Effector CD8-positive, alpha-beta T cell (primary cell): Measurements from ENCODE around the gene ACAD8.

Source experiments
- DNase-seq: peaks from one replicate; lab custom pipeline; 2025; lab: John Stamatoyannopoulos, UW

Gene ACAD8

DNA sequence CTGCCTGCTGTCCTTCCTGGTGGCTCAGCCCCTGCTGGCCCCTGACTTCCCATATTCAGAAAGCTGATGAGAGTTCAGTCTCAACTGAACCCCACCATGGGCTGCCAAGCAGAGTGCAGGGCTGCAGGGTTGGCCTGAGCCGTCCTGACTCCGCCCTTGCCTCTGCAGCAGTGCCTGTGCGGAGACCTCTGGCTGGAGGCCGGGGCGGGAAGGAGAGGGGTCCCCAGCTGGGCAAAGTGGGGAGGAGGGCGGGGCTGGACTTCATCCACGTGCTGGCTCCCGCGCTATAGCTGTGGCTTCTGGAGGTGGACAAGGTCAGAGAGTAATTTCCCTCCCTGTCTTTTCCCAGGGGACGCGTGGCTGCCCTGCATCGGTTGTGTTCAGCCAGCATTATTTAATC is 36.4 kb downstream of the ACAD8 start:
- DNase-seq = no peak

DNA sequence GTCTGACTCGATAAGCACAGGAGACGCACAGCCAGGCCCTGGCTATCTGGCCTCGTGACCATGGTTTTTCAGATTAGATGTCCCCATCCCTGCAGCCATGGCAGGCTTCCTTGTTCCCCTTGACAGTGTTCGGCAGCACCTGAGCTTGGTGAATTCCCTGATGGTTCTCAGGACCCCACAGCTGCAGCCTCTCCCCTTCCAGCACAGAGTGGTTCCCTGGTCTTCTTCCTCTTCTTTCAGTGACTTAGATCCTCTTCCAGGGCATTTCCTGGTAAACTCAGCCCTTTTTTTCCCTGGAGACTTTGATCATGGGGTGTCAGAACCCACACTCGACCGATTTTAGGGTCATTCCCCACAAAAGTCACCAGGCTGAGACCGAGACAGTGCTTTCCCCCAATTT is 37.3 kb downstream of the ACAD8 start:
- DNase-seq = no peak

DNA sequence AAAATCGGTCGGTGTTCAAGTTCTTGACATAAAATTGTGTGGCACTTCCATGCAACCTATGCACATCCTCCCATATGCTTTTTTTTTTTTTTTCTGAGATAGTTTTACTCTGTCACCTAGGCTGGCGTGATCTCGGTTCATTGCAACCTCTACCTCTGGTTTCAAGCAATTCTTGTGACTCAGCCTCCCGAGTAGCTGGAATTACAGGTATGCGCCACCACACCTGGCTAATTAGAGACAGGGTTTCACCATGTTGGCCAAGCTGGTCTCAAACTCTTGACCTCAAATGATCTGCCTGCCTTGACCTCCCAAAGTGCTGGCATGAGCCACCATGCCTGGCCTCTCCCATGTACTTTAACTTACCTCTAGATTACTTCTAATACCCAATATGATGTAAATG is 37.8 kb downstream of the ACAD8 start:
- DNase-seq = no peak

DNA sequence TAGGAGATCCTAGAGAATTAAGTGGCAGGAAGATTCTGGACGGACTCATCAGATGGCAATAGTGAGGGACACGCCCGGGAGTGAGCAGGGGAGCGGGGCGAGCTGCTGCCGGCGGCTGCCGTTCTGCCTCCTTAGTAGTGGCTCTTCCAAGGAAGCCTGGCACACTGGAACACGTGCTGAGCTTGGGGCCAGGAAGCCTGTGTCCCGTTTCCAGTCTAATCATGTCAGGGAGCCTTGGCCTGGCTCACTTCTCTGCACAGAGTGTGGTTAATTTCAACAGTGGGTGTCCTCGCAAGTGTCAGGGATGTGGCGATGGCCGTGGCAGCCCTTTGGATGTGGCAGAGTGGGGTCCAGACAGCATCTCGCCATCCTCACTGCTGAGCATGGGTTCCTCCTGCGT is 39.3 kb downstream of the ACAD8 start:
- DNase-seq = no peak

DNA sequence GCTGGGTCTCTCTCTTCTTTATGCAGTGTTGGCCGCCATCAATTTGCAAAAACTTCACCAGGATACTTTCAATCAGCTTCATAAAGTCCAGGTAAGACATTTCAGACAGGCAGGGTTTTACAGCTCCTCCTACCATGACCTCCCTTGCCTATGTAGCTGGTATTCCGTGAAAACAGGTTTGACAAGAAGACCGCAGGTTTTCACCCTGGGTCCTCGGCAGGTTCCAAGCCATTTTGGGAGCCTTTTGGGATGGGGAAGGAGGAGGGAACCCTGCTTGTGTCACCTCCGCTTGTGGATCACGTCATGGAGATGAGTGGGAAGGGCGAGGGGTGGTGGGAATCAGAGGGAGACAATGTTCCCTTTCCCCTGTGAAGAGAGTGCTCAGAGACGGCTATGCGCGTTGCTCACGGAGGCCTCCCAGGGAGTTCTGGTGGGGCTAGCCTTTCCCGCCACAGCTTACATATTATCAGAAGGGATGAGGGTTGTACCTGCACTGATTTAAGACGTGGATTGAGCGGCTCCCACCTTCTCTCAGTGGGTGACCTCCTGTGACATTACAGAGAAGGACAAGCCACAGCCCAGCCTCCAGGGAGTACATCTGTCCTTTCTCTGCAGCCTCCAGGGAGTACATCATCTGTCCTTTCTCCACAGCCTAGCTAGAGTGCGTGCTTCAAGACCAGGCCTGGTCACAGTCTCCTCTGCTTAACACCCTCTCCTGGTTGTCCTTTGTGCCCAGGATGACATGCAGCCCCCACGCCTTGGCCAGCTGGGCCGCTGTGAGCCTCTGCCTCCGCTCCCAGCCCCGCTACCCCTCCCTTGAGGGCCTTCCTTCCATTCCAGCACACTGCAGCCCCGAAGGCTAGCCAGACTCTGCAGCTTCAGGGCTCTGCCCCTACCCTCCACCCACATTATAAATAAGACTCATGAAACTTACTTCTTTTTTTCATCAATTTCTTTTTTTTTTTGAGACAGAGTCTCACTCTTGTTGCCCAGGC is 40.0 kb downstream of the ACAD8 start:
- no peak for DNase-seq

DNA sequence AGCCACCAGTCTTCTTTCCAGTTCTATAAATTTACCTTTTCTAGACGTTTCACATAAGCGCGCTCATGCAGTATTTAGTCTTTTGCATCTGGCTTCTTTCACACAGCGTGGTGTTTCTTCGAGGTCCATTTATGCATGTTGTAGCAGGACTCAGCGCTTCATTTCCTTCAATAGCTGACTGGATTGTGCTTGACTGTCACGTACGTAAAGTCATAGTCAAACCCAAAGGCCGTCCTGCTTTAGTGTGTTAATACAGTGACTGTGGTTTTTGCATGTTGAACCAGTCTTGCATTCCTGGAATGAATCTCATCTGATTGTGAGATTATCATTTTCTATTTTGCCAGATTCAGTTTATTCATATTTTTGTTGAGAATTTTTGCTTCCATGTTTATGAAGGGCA is 41.3 kb downstream of the ACAD8 start:
- DNase-seq = no peak

- no peak for DNase-seq
Observed at GRCh38 chr11:134312223-134312622, 58.9 kb downstream of the ACAD8 start.

DNA sequence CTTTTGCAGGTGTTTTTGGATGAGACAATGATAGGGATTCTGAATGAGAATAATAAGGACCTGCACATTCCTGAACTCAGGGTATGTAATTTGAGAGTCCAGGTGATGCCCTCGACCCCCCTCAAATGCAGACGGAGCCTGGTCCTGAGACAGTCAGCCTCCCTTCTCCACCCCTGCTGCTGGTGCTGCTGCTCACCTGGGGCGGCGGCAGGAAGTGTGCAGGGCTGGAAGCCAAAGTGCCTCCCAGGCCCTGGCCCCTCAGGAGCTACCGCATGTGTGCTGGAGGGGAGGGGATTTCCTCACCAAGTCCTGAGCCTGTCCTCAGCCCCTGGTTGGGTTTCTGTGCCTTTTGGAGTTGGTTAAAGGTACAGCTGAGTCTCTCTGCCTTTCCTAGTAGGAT is 59.4 kb downstream of the ACAD8 start:
- DNase-seq = no peak

GRCh38 chr11:134313379-134313778 is 60.0 kb downstream of the ACAD8 start:
- DNase-seq = no peak

- DNase-seq = no peak
Observed at GRCh38 chr11:134313821-134314607, 60.6 kb downstream of the ACAD8 start.
